Measurements from ENCODE around the gene NTRK2. TPM values are rescaled to one million over a fixed set of nuclear protein-coding genes. Genes with fewer than 3 reads are reported as not detected.

The NTRK2 gene
- total and polyA plus RNA-seq, 4 donors, result 0.26 to 1.4 (median 0.56) TPM

GRCh38 chr9:84807870-84808390, 138.4 kb downstream of the NTRK2 start:
- Histone ChIP-seq H3K4me1 (ENCODE audit: control insufficient read depth in 4 of 4, insufficient read depth in 4 of 4, low read length in 3 of 4) (peaks cover 0 to 9% (median 5%) of the 10 kb centered on the region in 4 donors), H3K36me3 (ENCODE audit: control insufficient read depth in 4 of 4, insufficient read depth in 3 of 4, low read depth in 1 of 4, low read length in 3 of 4) (no peaks in the 10 kb centered on the region), H3K4me3 (ENCODE audit: low read depth in 1 of 3, low read length in 3 of 3) (no peak overlapping the region), H3K27ac (ENCODE audit: low read depth in 1 of 2, low read length in 2 of 2) (no peak overlapping the region), H3K9me3 (ENCODE audit: control insufficient read depth in 4 of 4, low read length in 3 of 4) (no peaks in the 10 kb centered on the region), H3K27me3 (ENCODE audit: control insufficient read depth in 4 of 4, insufficient read depth in 4 of 4, low read length in 3 of 4) (peaks cover 0 to 2% (median 0%) of the 10 kb centered on the region in 4 donors), H3K9ac (ENCODE audit: low read depth in 1 of 2, low read length in 2 of 2) (no peak overlapping the region)
- 77% methylated on average over 4 of the region's 4 CpGs for WGBS
- no peak for DNase-seq (ENCODE audit: low spot score)
- TF ChIP-seq SP1 (IDR thresholded peaks at IDR 0.05), result no peak
- no peak for TF ChIP-seq ZBTB33 (IDR thresholded peaks at IDR 0.05)
- no peak for TF ChIP-seq CTCF (IDR thresholded peaks at IDR 0.05; ENCODE audit: low read depth, low read length, missing input control)
- TF ChIP-seq RXRA (IDR thresholded peaks at IDR 0.05), result no peak
- TF ChIP-seq JUND (IDR thresholded peaks at IDR 0.05), result no peak

GRCh38 chr9:84808416-84808815, 138.9 kb downstream of the NTRK2 start:
- Histone ChIP-seq H3K4me1 (ENCODE audit: control insufficient read depth in 4 of 4, insufficient read depth in 4 of 4, low read length in 3 of 4) (peaks cover 0 to 9% (median 5%) of the 10 kb centered on the region in 4 donors), H3K9me3 (ENCODE audit: control insufficient read depth in 4 of 4, low read length in 3 of 4) (no peaks in the 10 kb centered on the region), H3K36me3 (ENCODE audit: control insufficient read depth in 4 of 4, insufficient read depth in 3 of 4, low read depth in 1 of 4, low read length in 3 of 4) (no peaks in the 10 kb centered on the region), H3K9ac (ENCODE audit: low read depth in 1 of 2, low read length in 2 of 2) (no peak overlapping the region), H3K27ac (ENCODE audit: low read depth in 1 of 2, low read length in 2 of 2) (no peak overlapping the region), H3K27me3 (ENCODE audit: control insufficient read depth in 4 of 4, insufficient read depth in 4 of 4, low read length in 3 of 4) (peaks cover 0 to 4% (median 0%) of the 10 kb centered on the region in 4 donors), H3K4me3 (ENCODE audit: low read depth in 1 of 3, low read length in 3 of 3) (no peak overlapping the region)
- no peak for DNase-seq (ENCODE audit: low spot score)
- TF ChIP-seq EGR1 (IDR thresholded peaks at IDR 0.05; ENCODE audit: low read depth in 2 of 2) (no peak), GABPA (IDR thresholded peaks at IDR 0.05 in 1 of 2, conservative IDR thresholded peaks at IDR 0.05 in 1 of 2) (no peak), FOXA2 (IDR thresholded peaks at IDR 0.05) (no peak), ZBTB33 (IDR thresholded peaks at IDR 0.05) (no peak), CTCF (IDR thresholded peaks at IDR 0.05; ENCODE audit: low read depth, low read length, missing input control) (no peak), HNF4A (conservative IDR thresholded peaks at IDR 0.05) (no peak), RAD21 (IDR thresholded peaks at IDR 0.05) (no peak), ATF3 (IDR thresholded peaks at IDR 0.05) (no peak), HNF4G (IDR thresholded peaks at IDR 0.05) (no peak), YY1 (IDR thresholded peaks at IDR 0.05) (no peak)
